PC-9 (cell line): ENCODE data around the gene AUTS2. TPM values are rescaled to one million over a fixed set of nuclear protein-coding genes. Genes with fewer than 3 reads are reported as not detected.

Experiments used
- BruUV-seq: library from RNA; stranded (reverse); fragments of 400-500 nt; replicated peaks from 2 replicates; lab custom pipeline; 2021; lab: Mats Ljungman, UMichigan
- CTCF ChIA-PET: fragments of 300-600 bp; sonication (Branson Sonifier 250); formaldehyde crosslinking; loops from one replicate; lab custom pipeline; 2022; ENCODE audit warnings: antibody characterized with exemption; lab: Charles Lee
- POLR2A ChIA-PET: fragments of 300-600 bp; sonication (Branson Sonifier 250); formaldehyde crosslinking; loops from one replicate; lab custom pipeline; 2022; ENCODE audit warnings: antibody characterized with exemption; ENCODE audit not compliant: unreplicated experiment; lab: Charles Lee
- DNase-seq, 2 experiments: peaks; one replicate each; pipeline versions ENCODE4 v3.0.0 to v3.0.0-alpha.2; 2015 to 2022; ENCODE audit warnings: mixed read lengths in 1 of 2
- H2AFZ ChIP-seq: fragments of 200-600 bp; sonication (generic); 2 replicates; pipeline ENCODE4 v1.8.1; 2017; ENCODE audit warnings: antibody characterized with exemption
- H3F3A ChIP-seq: fragments of 200-600 bp; sonication (generic); 2 replicates; pipeline ENCODE4 v1.8.1; 2017; ENCODE audit warnings: antibody characterized with exemption, mild to moderate bottlenecking, low read depth; ENCODE audit not compliant: insufficient read depth
- H3K27ac ChIP-seq: fragments of 200-600 bp; sonication (generic); 2 replicates; pipeline ENCODE4 v1.6.1; 2016; ENCODE audit warnings: mixed run types
- H3K27me3 ChIP-seq: fragments of 200-600 bp; sonication (generic); 2 replicates; pipeline ENCODE4 v1.6.1; 2016; ENCODE audit warnings: low read depth, mixed run types; ENCODE audit not compliant: insufficient read depth
- H3K36me3 ChIP-seq: fragments of 200-600 bp; sonication (generic); 2 replicates; pipeline ENCODE4 v1.6.1; 2016; ENCODE audit warnings: low read depth, mixed run types
- H3K4me1 ChIP-seq: fragments of 200-600 bp; sonication (generic); replicated peaks from 2 replicates; pipeline ENCODE4 v1.6.1; 2016; ENCODE audit warnings: mixed run types; ENCODE audit not compliant: insufficient read depth
- H3K4me2 ChIP-seq: fragments of 200-600 bp; sonication (generic); 2 replicates; pipeline ENCODE4 v1.6.1; 2017; ENCODE audit warnings: mixed run types
- H3K4me3 ChIP-seq: fragments of 200-600 bp; sonication (generic); 2 replicates; pipeline ENCODE4 v1.6.1; 2016; ENCODE audit warnings: mixed run types
- H3K79me2 ChIP-seq: fragments of 200-600 bp; sonication (generic); 2 replicates; pipeline ENCODE4 v1.6.1; 2017; ENCODE audit warnings: low read depth, mixed run types
- H3K9me2 ChIP-seq: fragments of 200-600 bp; sonication (generic); 2 replicates; pipeline ENCODE4 v1.8.1; 2017; ENCODE audit warnings: mild to moderate bottlenecking; ENCODE audit not compliant: insufficient read depth
- H3K9me3 ChIP-seq: fragments of 200-600 bp; sonication (generic); 2 replicates; pipeline ENCODE4 v1.8.1; 2016; ENCODE audit warnings: low read depth; ENCODE audit not compliant: insufficient read depth
- H4K20me1 ChIP-seq: fragments of 200-600 bp; sonication (generic); 2 replicates; pipeline ENCODE4 v1.8.1; 2017; ENCODE audit not compliant: insufficient read depth
- EZH2 ChIP-seq: fragments of 200-600 bp; sonication (generic); IDR thresholded peaks from 2 replicates; pipeline ENCODE4 v1.8.0; 2017; ENCODE audit warnings: antibody characterized with exemption, low read depth
- intact Hi-C: fragments of 100-400 bp; cut with micrococcal nuclease; formaldehyde crosslinking; loops from one replicate; pipeline ENCODE4 v1.10.0; 2022; ENCODE audit not compliant: unreplicated experiment
- total RNA-seq: library from RNA; stranded (reverse); gene quantifications from 2 replicates; pipeline ENCODE4 v1.2.3, GENCODE V29; 2021
- TF ChIP-seq, protein P1 (sequence below): fragments of 200-600 bp; sonication (generic); conservative IDR thresholded peaks from 2 replicates; pipeline ENCODE4 v1.6.1; 2017; ENCODE audit warnings: mixed run types, antibody characterized with exemption, mild to moderate bottlenecking, moderate library complexity

AUTS2 gene
- total RNA-seq, 1 experiment from 2014 or later, result not detected

DNA sequence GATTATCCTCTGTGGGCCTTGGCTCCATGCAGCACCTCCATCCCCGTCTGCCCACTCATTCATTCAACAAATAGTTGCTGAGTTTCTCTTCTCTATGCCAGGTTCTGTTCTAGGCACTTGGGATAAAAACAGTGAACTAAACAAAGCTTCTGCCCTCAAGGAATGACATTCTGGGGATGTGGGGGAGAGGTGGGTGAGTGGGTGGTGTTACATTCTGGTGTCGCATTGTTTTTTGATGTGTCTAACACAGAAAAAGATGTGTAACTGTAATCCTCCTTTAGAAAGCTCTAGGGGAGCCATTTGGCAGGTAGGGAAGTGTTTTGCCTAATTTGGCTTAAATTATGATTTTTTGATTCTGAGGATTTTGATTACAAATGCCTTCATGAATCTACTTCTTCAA lies 21.4 kb downstream of the AUTS2 start:
- Histone ChIP-seq H3K36me3 (no peaks in the 10 kb centered on the region), H3K9me3 (no peaks in the 10 kb centered on the region), H3K4me2 (no peak overlapping the region), H3F3A (no peaks in the 10 kb centered on the region), H3K27me3 (no peaks in the 10 kb centered on the region), H3K27ac (no peak overlapping the region), H3K9me2 (no peaks in the 10 kb centered on the region; the same call in 1 of the 2 replicates), H2AFZ (no peak overlapping the region), H3K4me3 (no peak overlapping the region), H3K4me1 (no peaks in the 10 kb centered on the region), H4K20me1 (no peaks in the 10 kb centered on the region), H3K79me2 (no peaks in the 10 kb centered on the region)
- intact Hi-C loops, result no loop called here
- DNase-seq, result no peak
- ChIA-PET CTCF (no interaction called here), POLR2A (no interaction called here)
- no TSS peak for BruUV-seq
- TF ChIP-seq, protein P1, sequence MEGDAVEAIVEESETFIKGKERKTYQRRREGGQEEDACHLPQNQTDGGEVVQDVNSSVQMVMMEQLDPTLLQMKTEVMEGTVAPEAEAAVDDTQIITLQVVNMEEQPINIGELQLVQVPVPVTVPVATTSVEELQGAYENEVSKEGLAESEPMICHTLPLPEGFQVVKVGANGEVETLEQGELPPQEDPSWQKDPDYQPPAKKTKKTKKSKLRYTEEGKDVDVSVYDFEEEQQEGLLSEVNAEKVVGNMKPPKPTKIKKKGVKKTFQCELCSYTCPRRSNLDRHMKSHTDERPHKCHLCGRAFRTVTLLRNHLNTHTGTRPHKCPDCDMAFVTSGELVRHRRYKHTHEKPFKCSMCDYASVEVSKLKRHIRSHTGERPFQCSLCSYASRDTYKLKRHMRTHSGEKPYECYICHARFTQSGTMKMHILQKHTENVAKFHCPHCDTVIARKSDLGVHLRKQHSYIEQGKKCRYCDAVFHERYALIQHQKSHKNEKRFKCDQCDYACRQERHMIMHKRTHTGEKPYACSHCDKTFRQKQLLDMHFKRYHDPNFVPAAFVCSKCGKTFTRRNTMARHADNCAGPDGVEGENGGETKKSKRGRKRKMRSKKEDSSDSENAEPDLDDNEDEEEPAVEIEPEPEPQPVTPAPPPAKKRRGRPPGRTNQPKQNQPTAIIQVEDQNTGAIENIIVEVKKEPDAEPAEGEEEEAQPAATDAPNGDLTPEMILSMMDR, result no peak
- TF ChIP-seq EZH2, result no peak

- Histone ChIP-seq H3K9me2 (no peaks in the 10 kb centered on the region; the same call in 1 of the 2 replicates), H3K27ac (no peak overlapping the region), H3K4me2 (no peak overlapping the region), H3K27me3 (no peaks in the 10 kb centered on the region), H2AFZ (no peak overlapping the region), H3K4me3 (no peak overlapping the region), H3K9me3 (no peaks in the 10 kb centered on the region), H3K4me1 (no peaks in the 10 kb centered on the region), H3F3A (no peaks in the 10 kb centered on the region), H3K79me2 (no peaks in the 10 kb centered on the region), H3K36me3 (no peaks in the 10 kb centered on the region), H4K20me1 (no peaks in the 10 kb centered on the region)
- TF ChIP-seq, protein P1, result no peak
- no peak for TF ChIP-seq EZH2
- ChIA-PET POLR2A (no interaction called here), CTCF (no interaction called here)
- no peak for DNase-seq
- BruUV-seq, result no TSS peak
- intact Hi-C loops, result no loop called here
These were observed 21.8 kb downstream of the AUTS2 start for GRCh38 chr7:69620063-69620462.

DNA sequence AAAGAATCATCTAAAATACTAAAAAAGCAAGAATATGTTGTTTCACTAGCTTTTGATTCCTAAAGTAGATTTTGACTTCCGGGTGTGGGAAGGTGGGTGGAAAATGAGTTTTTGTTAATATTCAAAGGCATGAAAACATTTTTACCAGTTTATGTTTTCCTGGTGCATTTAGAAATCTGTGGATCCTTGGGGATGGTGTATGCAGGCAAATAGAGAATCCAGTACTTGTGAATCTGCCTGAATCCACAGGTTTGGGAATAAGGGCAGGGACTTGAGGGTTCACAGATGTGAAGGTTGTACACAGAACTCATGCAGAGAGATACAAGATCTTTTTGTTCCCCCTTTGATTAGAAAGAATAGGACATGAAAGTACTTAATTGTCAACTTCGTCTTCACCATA lies 22.4 kb downstream of the AUTS2 start:
- no TSS peak for BruUV-seq
- no peaks in the 10 kb centered on the region; the same call in 1 of the 2 replicates for H3K9me2 ChIP-seq
- no peaks in the 10 kb centered on the region for H4K20me1 ChIP-seq
- POLR2A ChIA-PET, result no interaction called here
- DNase-seq, result no peak
- no peak overlapping the region for H3K4me2 ChIP-seq
- no peak overlapping the region for H2AFZ ChIP-seq
- H3K79me2 ChIP-seq, result no peaks in the 10 kb centered on the region
- H3K4me1 ChIP-seq, result no peaks in the 10 kb centered on the region
- H3F3A ChIP-seq, result no peaks in the 10 kb centered on the region
- H3K27ac ChIP-seq, result no peak overlapping the region
- TF ChIP-seq, protein P1, result no peak
- H3K4me3 ChIP-seq, result no peak overlapping the region
- intact Hi-C loops, result no loop called here
- CTCF ChIA-PET, result no interaction called here
- H3K27me3 ChIP-seq, result no peaks in the 10 kb centered on the region
- H3K36me3 ChIP-seq, result no peaks in the 10 kb centered on the region
- no peaks in the 10 kb centered on the region for H3K9me3 ChIP-seq
